HEK293 (cell line): ENCODE results near the gene GAS5.

Experiments used
- CTCF ChIA-PET: fragments of 350-600 bp; formaldehyde crosslinking; extraction: SDS; loops from one replicate; lab custom pipeline; 2021; ENCODE audit warnings: antibody characterized with exemption; lab: Yijun Ruan, JAX
- POLR2A ChIA-PET: fragments of 300-600 bp; formaldehyde crosslinking; extraction: SDS; loops from one replicate; lab custom pipeline; 2020; ENCODE audit warnings: antibody characterized with exemption, inconsistent platforms; lab: Yijun Ruan, JAX
- H3K27ac ChIP-seq: fragments of 200-500 bp; sonication (Bioruptor generic); 2 replicates; pipeline ENCODE4 v1.5.1; 2014; ENCODE audit warnings: low read depth, low read length, control low read depth, inconsistent platforms; ENCODE audit errors: extremely low read depth
- H3K36me3 ChIP-seq, 2 experiments: fragments of 200-500 bp in 1 of 2; sonication (Bioruptor generic) in 1 of 2; 1 replicate in 1 of 2; 2 replicates in 1 of 2; pipeline ENCODE4 v1.5.1; 2014 to 2017; ENCODE audit warnings: inconsistent platforms in 2 of 2, low read length in 2 of 2; ENCODE audit not compliant: control insufficient read depth in 2 of 2, insufficient read depth in 1 of 2
- H3K4me1 ChIP-seq: fragments of 200-500 bp; sonication (Bioruptor generic); 2 replicates; pipeline ENCODE4 v1.5.1; 2014; ENCODE audit warnings: mild to moderate bottlenecking, low read length, inconsistent platforms; ENCODE audit not compliant: control insufficient read depth, insufficient read depth
- H3K4me3 ChIP-seq: 2 replicates; pipeline ENCODE4 v1.5.1; 2011; ENCODE audit warnings: low read depth, mild to moderate bottlenecking, control low read depth, low read length, moderate library complexity
- H3K9me3 ChIP-seq: fragments of 200-500 bp; sonication (Bioruptor generic); 2 replicates; pipeline ENCODE4 v1.5.1; 2014; ENCODE audit warnings: low read depth, low read length, inconsistent platforms; ENCODE audit not compliant: control insufficient read depth, insufficient read depth
- CTCF ChIP-seq: fragments of 450-650 bp; formaldehyde crosslinking; IDR thresholded peaks from 2 replicates; pipeline ENCODE4 v1.5.1; 2016; ENCODE audit warnings: missing biosample characterization, missing genetic modification characterization
- HIC1 ChIP-seq: fragments of 450-650 bp; formaldehyde crosslinking; IDR thresholded peaks from 2 replicates; pipeline ENCODE4 v1.5.1; 2016; ENCODE audit warnings: missing biosample characterization, missing genetic modification characterization
- KLF1 ChIP-seq: fragments of 450-650 bp; formaldehyde crosslinking; IDR thresholded peaks from 2 replicates; pipeline ENCODE4 v1.5.1; 2016; ENCODE audit warnings: missing biosample characterization, missing genetic modification characterization
- YY2 ChIP-seq: fragments of 450-650 bp; formaldehyde crosslinking; IDR thresholded peaks from 2 replicates; pipeline ENCODE4 v1.5.1; 2016; ENCODE audit warnings: missing biosample characterization, missing genetic modification characterization
- ZBTB48 ChIP-seq: fragments of 450-650 bp; formaldehyde crosslinking; IDR thresholded peaks from 2 replicates; pipeline ENCODE4 v1.5.1; 2016; ENCODE audit warnings: missing biosample characterization, missing genetic modification characterization
- ZFP37 ChIP-seq: fragments of 450-650 bp; formaldehyde crosslinking; IDR thresholded peaks from 2 replicates; pipeline ENCODE4 v1.5.1; 2016; ENCODE audit warnings: missing biosample characterization, missing genetic modification characterization
- ZNF146 ChIP-seq: fragments of 450-650 bp; formaldehyde crosslinking; IDR thresholded peaks from 2 replicates; pipeline ENCODE4 v1.5.1; 2016; ENCODE audit warnings: missing biosample characterization, missing genetic modification characterization
- ZNF292 ChIP-seq: fragments of 450-650 bp; formaldehyde crosslinking; IDR thresholded peaks from 2 replicates; pipeline ENCODE4 v1.5.1; 2016; ENCODE audit warnings: low read depth, missing biosample characterization, missing genetic modification characterization, borderline replicate concordance
- ZNF530 ChIP-seq: fragments of 450-650 bp; formaldehyde crosslinking; IDR thresholded peaks from 2 replicates; pipeline ENCODE4 v1.5.1; 2016; ENCODE audit warnings: low read depth, missing biosample characterization, missing genetic modification characterization
- ZNF610 ChIP-seq: fragments of 450-650 bp; formaldehyde crosslinking; IDR thresholded peaks from 2 replicates; pipeline ENCODE4 v1.5.1; 2016; ENCODE audit warnings: missing biosample characterization, missing genetic modification characterization, borderline replicate concordance
- ZNF677 ChIP-seq: fragments of 450-650 bp; IDR thresholded peaks from 2 replicates; pipeline ENCODE4 v1.5.0; 2018; ENCODE audit warnings: missing biosample characterization, mild to moderate bottlenecking, missing genetic modification characterization, moderate library complexity
- TF ChIP-seq, protein P1 (sequence below): fragments of 450-650 bp; formaldehyde crosslinking; IDR thresholded peaks from 2 replicates; pipeline ENCODE4 v1.5.1; 2016; ENCODE audit warnings: missing biosample characterization, missing genetic modification characterization

GAS5 gene

DNA sequence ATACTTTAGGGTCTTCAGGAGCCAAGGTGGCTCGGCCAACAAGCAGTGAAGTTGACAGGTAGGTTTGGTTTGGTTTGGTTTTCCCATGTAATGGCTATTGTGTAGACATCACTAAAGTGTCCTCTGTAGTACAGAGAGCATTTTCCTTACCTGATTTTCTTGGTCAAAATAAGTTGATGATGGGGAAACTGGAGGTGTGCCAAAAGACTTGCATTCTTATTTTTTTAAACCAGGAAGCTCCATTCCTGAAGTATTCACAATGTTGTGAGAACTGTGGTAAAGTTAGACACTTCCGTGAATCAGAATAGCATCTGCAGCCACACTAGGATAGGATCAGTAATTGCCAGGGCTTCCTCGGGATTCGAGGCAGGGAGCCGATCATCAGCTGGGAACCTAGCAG lies 3.3 kb upstream of the GAS5 start:
- H3K4me3 ChIP-seq, result no peak overlapping the region
- ChIA-PET CTCF (no interaction called here), POLR2A (no interaction called here)
- H3K4me1 ChIP-seq, result no peaks in the 10 kb centered on the region; the same call in 1 of the 2 replicates
- peaks cover 7 to 48% of the 10 kb centered on the region in 2 experiments; a peak in 2 of 3 replicates for H3K36me3 ChIP-seq
- no peak overlapping the region for H3K27ac ChIP-seq
- H3K9me3 ChIP-seq, result no peaks in the 10 kb centered on the region
- TF ChIP-seq HIC1 (tag by site-specific recombination) (no peak), KLF1 (tag by site-specific recombination) (no peak), CTCF (tag by site-specific recombination) (no peak), ZNF146 (tag by site-specific recombination) (no peak), ZBTB48 (tag by site-specific recombination) (no peak)
- TF ChIP-seq, protein P1, sequence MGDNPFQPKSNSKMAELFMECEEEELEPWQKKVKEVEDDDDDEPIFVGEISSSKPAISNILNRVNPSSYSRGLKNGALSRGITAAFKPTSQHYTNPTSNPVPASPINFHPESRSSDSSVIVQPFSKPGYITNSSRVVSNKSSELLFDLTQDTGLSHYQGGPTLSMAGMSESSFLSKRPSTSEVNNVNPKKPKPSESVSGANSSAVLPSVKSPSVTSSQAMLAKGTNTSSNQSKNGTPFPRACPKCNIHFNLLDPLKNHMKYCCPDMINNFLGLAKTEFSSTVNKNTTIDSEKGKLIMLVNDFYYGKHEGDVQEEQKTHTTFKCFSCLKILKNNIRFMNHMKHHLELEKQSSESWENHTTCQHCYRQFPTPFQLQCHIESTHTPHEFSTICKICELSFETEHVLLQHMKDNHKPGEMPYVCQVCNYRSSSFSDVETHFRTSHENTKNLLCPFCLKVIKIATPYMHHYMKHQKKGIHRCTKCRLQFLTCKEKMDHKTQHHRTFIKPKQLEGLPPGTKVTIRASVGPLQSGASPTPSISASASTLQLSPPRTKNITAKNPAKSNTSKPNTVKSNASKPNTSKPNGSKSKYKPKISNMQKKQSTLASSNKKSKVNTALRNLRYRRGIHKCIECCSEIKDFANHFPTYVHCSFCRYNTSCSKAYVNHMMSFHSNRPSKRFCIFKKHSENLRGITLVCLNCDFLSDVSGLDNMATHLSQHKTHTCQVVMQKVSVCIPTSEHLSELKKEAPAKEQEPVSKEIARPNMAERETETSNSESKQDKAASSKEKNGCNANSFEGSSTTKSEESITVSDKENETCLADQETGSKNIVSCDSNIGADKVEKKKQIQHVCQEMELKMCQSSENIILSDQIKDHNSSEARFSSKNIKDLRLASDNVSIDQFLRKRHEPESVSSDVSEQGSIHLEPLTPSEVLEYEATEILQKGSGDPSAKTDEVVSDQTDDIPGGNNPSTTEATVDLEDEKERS (tag by site-specific recombination), result no peak

GRCh38 chr1:173870252-173871075 lies 2.7 kb upstream of the GAS5 start:
- Histone ChIP-seq H3K4me1 (no peaks in the 10 kb centered on the region; the same call in 1 of the 2 replicates), H3K36me3 (peaks cover 9 to 51% of the 10 kb centered on the region in 2 experiments), H3K9me3 (no peaks in the 10 kb centered on the region), H3K27ac (no peak overlapping the region), H3K4me3 (no peak overlapping the region)
- ChIA-PET CTCF (interaction anchor here (0.7 kb wide), 1 partner anchor 509 kb away, joined by 4 read pairs; no protein-coding TSS in a partner anchor), POLR2A (interaction anchor here (0.6 to 0.9 kb wide), 2 partner anchors 21 to 152 kb away, joined by 3 to 5 read pairs; partner anchors contain the start of gene RC3H1)
- no peak for TF ChIP-seq ZNF292 (tag by site-specific recombination)
- TF ChIP-seq ZFP37, result no peak
- TF ChIP-seq, protein P1 (tag by site-specific recombination), result no peak
- no peak for TF ChIP-seq ZNF677 (tag by site-specific recombination)
- no peak for TF ChIP-seq ZNF530 (tag by site-specific recombination)
- TF ChIP-seq ZNF610 (tag by site-specific recombination), result no peak
- no peak for TF ChIP-seq YY2
